KMS-11 (cell line): ENCODE measurements around the gene FIBIN.

Source experiments
- H2AFZ ChIP-seq: fragments of 200-600 bp; sonication (generic); 2 replicates; pipeline ENCODE4 v1.6.1; 2016; ENCODE audit warnings: antibody characterized with exemption, mixed run types, low read depth
- H3K27ac ChIP-seq: fragments of 200-600 bp; sonication (generic); 2 replicates; pipeline ENCODE4 v1.6.1; 2016; ENCODE audit warnings: mild to moderate bottlenecking, mixed run types
- H3K27me3 ChIP-seq: fragments of 200-600 bp; sonication (generic); 2 replicates; pipeline ENCODE4 v1.6.1; 2017; ENCODE audit warnings: mild to moderate bottlenecking, low read depth, mixed run types, moderate library complexity; ENCODE audit not compliant: insufficient read depth
- H3K36me3 ChIP-seq: fragments of 200-600 bp; sonication (generic); 2 replicates; pipeline ENCODE4 v1.6.1; 2017; ENCODE audit warnings: mild to moderate bottlenecking, mixed run types; ENCODE audit not compliant: insufficient read depth
- H3K4me1 ChIP-seq: fragments of 200-600 bp; sonication (generic); 2 replicates; pipeline ENCODE4 v1.6.1; 2016; ENCODE audit warnings: mild to moderate bottlenecking, low read depth, mixed run types; ENCODE audit not compliant: poor library complexity, severe bottlenecking
- H3K4me2 ChIP-seq: fragments of 200-600 bp; sonication (generic); 2 replicates; pipeline ENCODE4 v1.7.0; 2016; ENCODE audit warnings: mild to moderate bottlenecking, mixed run types
- H3K4me3 ChIP-seq: fragments of 200-600 bp; sonication (generic); IDR thresholded peaks from 2 replicates; pipeline ENCODE4 v1.6.1; 2017; ENCODE audit warnings: low read depth, low read length, mixed read lengths; ENCODE audit not compliant: insufficient read depth
- H3K79me2 ChIP-seq: fragments of 200-600 bp; sonication (generic); 2 replicates; pipeline ENCODE4 v1.6.1; 2016; ENCODE audit warnings: low read depth, mixed run types; ENCODE audit not compliant: insufficient read depth
- H3K9ac ChIP-seq: fragments of 200-600 bp; sonication (generic); 2 replicates; pipeline ENCODE4 v1.6.1; 2016; ENCODE audit warnings: mild to moderate bottlenecking, mixed run types
- H4K20me1 ChIP-seq: fragments of 200-600 bp; sonication (generic); 2 replicates; pipeline ENCODE4 v1.6.1; 2016; ENCODE audit warnings: mild to moderate bottlenecking, mixed run types; ENCODE audit not compliant: insufficient read depth
- CTCF ChIP-seq: fragments of 200-600 bp; sonication (generic); conservative IDR thresholded peaks from 2 replicates; pipeline ENCODE4 v1.6.1; 2017; ENCODE audit warnings: low read depth, mild to moderate bottlenecking, antibody characterized with exemption, low read length, moderate library complexity, mixed read lengths

FIBIN gene

GRCh38 chr11:27025957-27026733, 32.2 kb downstream of the FIBIN start:
- TF ChIP-seq CTCF: no peak
- Histone ChIP-seq H3K36me3 (no peaks in the 10 kb centered on the region), H3K4me2 (no peak overlapping the region), H3K79me2 (no peaks in the 10 kb centered on the region), H3K9ac (no peak overlapping the region), H4K20me1 (no peaks in the 10 kb centered on the region), H3K4me1 (no peaks in the 10 kb centered on the region), H2AFZ (no peak overlapping the region), H3K4me3 (no peak overlapping the region), H3K27ac (no peak overlapping the region), H3K27me3 (no peaks in the 10 kb centered on the region)

GRCh38 chr11:27028561-27028965, 34.7 kb downstream of the FIBIN start:
- no peaks in the 10 kb centered on the region for H3K4me1 ChIP-seq
- no peak overlapping the region for H3K4me2 ChIP-seq
- no peak for TF ChIP-seq CTCF
- no peaks in the 10 kb centered on the region for H3K79me2 ChIP-seq
- no peak overlapping the region for H3K4me3 ChIP-seq
- H3K36me3 ChIP-seq: no peaks in the 10 kb centered on the region
- H4K20me1 ChIP-seq: no peaks in the 10 kb centered on the region
- H3K9ac ChIP-seq: no peak overlapping the region
- no peak overlapping the region for H3K27ac ChIP-seq
- H2AFZ ChIP-seq: no peak overlapping the region
- H3K27me3 ChIP-seq: no peaks in the 10 kb centered on the region

- H3K27me3 ChIP-seq: no peaks in the 10 kb centered on the region
- H3K79me2 ChIP-seq: no peaks in the 10 kb centered on the region
- H3K27ac ChIP-seq: no peak overlapping the region
- H3K36me3 ChIP-seq: no peaks in the 10 kb centered on the region
- no peak overlapping the region for H3K9ac ChIP-seq
- no peak overlapping the region for H3K4me3 ChIP-seq
- no peak overlapping the region for H3K4me2 ChIP-seq
- no peaks in the 10 kb centered on the region for H3K4me1 ChIP-seq
- TF ChIP-seq CTCF: no peak
- H2AFZ ChIP-seq: no peak overlapping the region
- no peaks in the 10 kb centered on the region for H4K20me1 ChIP-seq
Measured at GRCh38 chr11:27029966-27030365, 36.1 kb downstream of the FIBIN start.

- H3K4me2 ChIP-seq: no peak overlapping the region
- no peaks in the 10 kb centered on the region for H3K79me2 ChIP-seq
- H3K4me3 ChIP-seq: no peak overlapping the region
- no peak overlapping the region for H3K27ac ChIP-seq
- no peaks in the 10 kb centered on the region for H3K4me1 ChIP-seq
- no peak for TF ChIP-seq CTCF
- no peaks in the 10 kb centered on the region for H3K27me3 ChIP-seq
- no peak overlapping the region for H3K9ac ChIP-seq
- H4K20me1 ChIP-seq: no peaks in the 10 kb centered on the region
- H3K36me3 ChIP-seq: no peaks in the 10 kb centered on the region
- H2AFZ ChIP-seq: no peak overlapping the region
Measured at GRCh38 chr11:27031754-27032153, 37.8 kb downstream of the FIBIN start.
